Amygdala (tissue), 56 donors: ENCODE results near the gene BCAS4.

Experiments used
- DNase-seq, 56 donors: peaks; one replicate each; lab custom pipeline; 2025; lab: John Stamatoyannopoulos, UW

BCAS4 gene

DNA sequence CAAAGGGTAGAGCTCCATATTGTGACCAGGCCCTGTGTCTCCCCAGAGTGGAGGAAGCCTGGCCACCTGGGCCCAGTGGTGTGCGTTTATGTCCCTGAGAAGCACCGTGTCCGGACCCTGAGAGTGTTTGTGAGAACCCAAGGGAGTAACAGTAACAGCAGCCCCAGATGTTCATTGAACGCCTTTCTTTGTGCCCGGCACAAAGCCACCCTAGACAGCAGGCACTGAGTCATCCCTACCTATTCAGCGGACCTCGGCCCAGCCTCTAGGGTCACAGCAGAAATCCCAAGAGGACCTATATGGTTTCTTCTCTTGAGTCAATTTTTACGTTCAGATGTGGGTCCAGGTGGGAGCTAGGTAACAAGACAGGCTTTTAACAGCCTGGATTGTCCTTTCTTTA lies 24.5 kb downstream of the BCAS4 start:
- DNase-seq: no peak

DNA sequence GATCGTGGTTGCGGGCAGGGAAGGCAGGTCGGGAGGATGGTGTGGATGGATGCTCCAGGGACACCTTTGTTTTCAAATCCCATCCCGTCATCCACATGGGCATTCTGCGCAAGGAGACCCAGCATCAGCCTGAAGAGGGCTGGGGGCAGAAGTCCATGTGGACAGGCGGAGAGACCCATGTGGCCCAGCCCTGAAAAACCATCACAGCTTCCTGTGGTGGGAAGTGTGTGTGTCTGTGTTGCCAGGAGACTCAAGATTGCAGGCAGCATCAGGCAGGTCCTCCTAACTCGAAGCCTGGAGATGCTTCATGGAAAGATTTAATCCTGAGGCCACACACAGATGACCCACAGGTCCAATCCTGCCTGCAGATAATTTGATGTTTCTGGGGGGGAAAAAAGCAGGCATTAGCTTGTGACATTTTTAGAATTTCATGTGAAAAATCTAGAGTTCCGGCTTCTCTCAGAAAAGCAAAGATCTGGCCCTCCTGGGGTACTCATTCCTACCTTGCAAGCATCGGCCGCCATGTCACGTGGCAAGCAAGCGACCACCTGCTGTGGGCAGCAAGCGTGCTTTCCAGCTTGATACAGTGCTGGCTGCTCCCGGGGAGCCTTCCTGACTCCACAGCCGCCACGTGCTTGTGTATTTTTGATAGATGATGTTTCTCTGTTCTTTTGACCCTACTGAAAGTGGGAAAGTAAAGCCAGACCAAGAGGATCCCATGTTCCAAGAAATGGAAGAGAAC lies 25.8 kb downstream of the BCAS4 start:
- DNase-seq: no peak

DNA sequence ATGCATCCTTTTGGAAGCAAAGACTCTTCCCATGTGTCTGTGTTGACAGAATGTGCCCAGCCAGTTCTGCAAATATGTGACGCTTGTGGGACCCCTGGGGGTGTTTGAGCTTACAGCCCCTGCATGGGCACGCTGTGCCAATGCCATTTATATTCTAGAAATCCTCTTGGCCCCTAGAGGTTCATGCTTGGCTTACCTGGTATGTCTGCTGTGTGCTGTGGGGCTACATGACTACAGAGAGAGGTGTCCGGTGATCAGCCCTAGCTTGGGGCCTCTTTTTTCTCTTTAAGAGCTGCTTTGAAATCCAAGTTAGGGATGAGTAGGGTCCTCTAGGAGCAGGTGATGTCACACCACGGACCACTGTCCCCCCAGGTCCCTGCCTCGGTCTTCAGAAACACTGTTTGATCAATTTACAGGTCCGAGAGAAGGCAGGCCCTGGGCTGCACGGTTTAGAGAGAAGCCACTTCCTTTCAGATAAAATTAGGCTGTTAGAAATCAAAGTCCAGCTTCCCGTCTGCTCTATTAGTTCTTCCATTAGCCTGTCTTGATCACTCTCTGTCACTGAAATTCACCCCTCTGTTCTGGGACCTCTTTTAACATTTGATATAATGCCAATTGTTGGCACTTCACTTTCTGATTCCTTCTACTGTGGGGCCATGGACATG lies 26.5 kb downstream of the BCAS4 start:
- no peak for DNase-seq

DNA sequence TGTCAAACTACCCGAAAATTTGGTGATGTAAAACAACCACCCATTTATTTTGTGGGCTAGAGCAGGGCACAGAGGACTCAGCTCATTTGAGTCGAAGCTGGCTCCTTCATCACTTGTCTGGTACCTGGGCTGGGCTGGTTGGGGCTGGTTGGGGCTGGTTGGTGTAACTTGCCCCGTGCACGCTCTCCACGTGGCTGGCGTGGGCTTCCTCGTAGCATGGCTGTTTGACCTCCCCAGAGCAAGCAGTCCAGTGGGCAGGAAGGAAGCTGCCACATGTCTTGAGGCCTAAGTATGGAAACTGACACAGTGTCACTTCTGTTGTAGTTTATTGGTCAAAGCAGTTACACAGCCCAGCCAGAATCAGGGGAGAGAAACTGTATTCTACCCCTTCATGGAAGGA lies 27.1 kb downstream of the BCAS4 start:
- no peak for DNase-seq

DNA sequence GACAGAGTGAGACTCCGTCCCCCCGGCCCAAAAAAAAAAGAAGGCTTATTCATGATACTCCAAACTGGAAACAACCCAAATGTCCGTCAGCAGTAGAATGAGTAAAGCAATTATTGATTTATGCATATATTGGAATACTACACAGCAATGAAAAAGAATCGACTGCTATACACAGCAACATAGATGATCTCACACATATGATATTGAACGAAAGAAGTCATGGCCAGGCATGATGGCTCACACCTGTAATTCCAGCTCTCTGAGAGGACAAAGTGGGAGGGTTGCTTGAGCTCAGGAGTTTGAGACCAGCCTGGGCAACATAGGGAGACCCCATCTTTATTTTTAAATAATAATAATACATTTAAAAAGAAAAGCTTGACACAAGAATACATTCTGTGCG lies 28.5 kb downstream of the BCAS4 start:
- DNase-seq: no peak

DNA sequence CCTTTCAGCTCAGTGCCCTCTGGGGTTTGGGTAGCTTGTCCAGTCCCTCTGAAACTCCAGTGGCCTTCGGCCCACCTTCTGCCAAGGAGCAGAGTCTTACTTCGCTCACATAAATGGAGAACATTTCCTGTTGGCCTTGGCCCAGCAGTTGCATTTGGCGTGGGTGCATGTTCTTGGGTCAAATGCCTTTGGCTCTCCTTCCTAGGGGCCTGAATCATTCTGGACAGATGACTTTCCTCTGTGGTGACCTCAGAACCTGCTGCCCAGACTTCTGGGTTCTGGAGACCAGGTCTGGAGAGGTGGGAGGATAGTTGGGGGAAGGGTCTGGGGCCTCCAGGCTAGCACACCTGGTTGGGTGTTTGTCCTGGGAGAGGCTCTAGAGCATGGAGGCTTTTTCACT lies 29.3 kb downstream of the BCAS4 start:
- DNase-seq: no peak

DNA sequence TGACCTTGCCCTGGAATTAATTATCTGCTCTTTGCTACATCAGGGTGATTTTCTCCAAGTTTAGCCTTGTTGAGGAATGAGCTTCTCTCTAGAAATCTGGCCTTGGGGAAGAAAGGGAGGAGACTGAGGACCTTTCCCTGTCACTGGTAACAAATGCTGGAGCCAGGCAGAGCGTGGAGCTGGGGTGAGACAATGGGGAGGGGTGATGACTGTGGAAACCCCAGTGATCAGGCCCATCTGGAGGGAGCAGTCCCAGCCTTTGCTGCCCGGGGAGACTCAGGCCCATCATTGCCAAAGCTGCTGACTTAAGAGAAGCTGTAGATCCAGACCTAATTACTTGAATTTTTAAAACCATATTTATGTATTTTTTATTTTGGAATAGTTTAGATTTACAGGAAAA lies 31.3 kb downstream of the BCAS4 start:
- no peak for DNase-seq

DNA sequence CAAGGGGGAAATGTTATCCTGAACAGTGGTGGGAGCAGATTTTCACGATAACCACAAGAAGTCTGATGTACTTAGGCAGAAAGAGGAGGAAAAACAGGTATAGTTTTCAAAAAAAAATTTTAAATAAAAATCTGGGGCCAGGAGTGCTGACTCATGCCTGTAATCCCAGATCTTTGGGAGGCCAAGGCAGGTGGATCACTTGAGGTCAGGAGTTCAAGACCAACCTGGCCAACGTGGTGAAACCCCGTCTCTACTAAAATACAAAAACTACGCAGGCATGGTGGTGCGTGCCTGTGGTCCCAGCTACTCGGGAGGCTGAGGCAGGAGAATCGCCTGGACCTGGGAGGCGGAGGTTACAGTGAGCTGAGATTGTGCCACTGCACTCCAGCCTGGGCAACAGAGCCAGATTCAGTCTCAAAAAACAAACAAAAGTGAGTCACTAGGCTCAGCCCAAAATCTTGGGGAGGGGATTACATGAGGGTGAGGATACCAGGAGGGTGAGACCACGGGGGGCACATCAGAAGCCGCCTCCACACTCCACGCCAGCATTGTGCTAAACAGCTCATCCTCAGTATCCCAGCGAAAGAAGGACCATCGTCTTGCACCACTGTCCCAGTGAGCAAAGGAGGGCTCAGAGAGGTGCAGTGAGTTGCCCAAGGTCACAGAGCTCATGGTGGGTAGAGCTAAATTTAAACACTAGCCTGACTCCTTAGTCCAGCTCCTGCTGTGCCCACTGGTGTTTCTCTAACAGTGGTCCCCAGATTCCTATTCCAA lies 33.7 kb downstream of the BCAS4 start:
- no peak for DNase-seq

DNA sequence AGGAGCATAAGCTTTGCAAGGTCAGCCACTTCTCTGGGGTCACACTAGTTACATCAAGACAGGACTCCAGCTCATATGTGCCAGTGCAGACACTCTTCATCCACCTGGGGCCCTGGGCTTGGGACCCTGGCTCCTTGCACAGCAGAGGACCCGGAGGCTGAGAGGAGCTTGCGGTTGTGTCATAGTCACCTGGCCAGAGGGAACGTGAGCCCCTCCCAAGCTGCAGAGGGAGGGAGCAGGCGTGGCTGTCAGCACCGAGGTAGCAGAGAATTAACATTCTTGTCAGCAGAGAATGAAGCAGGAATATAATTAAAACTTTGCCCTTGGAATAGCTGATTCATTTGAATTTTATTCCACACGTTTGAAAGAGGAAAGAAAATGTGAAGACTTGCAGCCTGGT lies 36.8 kb downstream of the BCAS4 start:
- no peak for DNase-seq

DNA sequence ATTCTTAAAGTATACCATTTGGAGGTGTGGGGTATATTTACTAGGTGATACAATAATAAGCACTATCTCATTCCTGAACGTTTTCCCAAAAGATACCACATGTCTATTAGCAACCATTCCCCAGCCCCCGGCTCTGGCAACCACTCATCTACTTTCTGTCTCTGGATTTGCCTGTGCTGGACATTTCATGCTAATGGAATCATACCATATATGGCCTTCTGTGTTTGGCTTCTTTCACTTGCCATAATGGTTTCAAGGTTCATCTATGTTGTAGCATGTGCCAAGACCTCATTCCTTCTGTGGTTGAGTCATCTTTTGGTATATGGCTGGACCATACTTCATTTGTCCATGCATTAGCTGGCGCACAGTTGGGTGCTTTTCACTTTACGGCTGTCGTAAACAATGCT lies 39.7 kb downstream of the BCAS4 start:
- no peak for DNase-seq

DNA sequence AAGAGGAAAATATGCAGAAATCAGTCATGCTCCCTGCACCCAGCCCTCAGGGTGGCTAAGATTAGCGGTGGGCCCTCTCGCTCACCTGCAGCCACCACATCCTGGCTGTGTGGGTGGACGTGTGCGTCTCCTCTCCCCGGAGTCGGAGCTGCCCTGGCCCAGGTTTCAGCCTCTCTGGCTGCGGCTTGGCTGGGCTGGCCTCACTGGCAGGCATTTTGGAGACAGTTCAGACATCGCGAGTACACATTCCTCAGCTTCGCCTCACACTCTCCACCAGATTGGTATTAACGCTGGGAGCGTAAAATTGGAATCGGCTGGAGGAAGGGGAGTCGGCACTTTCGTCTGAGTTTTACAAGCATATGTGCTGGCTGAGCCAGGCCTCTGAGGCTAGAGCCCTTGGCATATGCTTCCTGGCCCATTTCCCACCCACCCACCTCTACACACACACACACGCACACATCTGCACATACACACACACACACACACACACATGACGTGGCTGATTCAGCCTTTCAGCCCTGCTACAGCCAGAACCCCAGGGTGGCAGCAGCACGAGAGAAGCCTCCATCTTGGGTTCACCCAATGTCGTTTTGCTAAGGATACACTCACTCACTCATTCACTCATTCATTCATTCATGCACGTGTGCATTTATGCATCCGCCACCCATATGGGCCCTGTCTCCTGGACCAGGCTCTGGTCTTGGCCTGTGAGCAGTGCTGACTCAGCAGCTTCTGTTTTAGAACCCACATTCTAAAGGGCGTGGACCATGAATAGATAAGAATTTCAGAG lies 42.9 kb downstream of the BCAS4 start:
- peak in 5 of 56 donors; percentile 1 to 41 (median 6) for DNase-seq

DNA sequence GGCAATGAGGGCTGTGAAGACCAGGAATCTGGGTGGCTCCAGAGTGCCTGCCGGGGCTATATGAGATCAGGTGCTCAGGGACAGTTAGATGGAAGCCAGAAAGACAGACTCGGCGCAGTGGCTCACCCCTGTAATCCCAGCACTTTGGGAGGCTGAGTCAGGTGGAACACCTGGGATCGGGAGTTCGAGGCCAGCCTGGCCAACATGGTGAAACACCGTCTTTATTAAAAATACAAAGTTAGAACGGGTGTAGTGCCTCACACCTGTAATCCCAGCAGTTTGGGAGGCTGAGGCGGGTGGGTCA lies 43.4 kb downstream of the BCAS4 start:
- no peak for DNase-seq

DNA sequence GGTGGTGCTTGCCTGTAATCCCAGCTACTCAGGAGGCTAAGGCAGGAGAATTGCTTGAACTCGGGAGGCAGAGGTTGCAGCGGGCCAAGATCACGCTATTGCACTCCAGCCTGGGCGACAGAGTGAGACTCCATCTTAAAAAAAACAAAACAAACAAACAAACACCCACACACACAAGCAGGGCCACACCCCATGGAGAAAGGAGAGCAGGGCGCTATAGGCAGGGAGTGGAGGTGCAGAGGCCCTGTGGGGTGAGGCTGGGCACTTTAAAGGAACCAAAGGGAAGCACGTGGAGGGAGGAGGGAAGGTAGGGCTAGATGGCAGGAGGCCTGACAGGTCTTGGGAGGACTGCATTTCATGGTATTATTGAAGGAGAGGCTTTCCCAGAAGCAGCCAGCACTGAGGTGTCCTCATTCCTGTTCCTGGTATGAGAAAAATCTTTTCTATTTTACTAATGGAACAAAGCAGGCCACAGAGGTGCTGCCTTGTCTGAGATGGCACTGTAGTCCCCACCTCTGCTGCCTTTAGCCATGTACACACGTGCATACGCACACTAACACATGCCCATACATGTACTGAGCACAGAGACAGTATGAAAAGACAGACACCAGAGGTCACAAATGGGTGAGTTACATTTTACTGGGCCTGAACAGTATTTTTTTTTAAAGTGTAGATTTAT lies 44.0 kb downstream of the BCAS4 start:
- no peak for DNase-seq

DNA sequence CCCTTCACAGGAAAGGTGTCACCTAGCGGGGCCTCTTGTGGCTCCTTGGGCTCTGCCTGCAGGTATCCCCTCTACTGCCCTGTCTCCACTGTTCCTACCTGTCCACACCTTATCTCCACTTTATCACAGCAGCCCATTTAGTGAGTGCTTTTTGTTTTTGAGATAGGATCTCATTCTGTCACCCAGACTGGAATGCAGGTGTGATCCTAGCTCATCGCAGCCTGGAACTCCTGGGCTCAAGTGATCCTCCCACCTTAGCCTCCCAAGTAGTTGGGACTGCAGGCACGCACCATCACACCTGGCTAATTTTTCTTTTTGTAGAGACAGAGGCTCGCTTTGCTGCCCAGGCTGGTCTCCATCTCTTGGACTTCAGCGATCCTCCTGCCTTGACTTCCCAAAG lies 48.0 kb downstream of the BCAS4 start:
- no peak for DNase-seq

DNA sequence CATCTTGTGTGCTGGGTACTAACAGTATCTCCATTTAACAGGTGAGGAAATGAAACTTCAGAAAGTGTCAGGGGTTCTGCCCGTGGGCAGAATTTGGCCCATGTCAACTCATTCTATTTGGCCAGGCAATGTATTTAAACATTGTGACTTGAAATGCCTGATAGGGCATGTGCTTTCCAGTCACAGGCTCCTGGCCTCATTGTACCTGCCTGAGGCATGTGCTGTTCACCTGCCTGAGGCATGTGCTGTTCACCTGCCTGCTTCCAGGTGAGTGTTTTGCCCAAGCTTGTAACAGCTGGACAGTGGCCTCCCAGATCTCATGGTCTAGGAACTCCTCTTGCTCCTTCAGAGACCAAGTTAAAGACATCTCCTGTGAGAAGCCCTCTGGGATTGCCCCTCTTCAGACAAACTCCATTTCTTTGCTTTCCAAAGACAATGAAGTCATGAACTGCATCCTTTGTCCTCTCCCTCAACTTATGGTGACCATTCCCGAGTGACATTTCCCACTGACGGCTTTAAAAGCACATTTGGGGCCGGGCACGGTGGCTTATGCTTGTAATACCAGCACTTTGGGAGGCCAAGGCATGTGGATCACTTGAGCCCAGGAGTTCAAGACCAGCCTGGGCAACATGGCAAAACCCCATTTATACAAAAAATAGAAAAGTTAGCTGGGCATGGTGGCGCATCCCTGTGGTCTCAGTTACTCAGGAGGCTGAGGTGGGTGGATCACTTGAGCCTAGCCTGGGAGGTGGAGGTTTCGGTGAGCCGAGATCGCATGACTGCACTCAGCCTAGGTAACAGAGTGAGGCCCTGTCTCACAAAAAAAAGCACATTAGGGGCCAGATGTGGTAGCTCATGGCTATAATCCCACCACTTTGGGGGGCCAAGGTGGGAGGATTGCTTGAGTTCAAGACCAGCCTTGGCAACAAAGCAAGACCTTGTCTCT lies 48.7 kb downstream of the BCAS4 start:
- no peak for DNase-seq

DNA sequence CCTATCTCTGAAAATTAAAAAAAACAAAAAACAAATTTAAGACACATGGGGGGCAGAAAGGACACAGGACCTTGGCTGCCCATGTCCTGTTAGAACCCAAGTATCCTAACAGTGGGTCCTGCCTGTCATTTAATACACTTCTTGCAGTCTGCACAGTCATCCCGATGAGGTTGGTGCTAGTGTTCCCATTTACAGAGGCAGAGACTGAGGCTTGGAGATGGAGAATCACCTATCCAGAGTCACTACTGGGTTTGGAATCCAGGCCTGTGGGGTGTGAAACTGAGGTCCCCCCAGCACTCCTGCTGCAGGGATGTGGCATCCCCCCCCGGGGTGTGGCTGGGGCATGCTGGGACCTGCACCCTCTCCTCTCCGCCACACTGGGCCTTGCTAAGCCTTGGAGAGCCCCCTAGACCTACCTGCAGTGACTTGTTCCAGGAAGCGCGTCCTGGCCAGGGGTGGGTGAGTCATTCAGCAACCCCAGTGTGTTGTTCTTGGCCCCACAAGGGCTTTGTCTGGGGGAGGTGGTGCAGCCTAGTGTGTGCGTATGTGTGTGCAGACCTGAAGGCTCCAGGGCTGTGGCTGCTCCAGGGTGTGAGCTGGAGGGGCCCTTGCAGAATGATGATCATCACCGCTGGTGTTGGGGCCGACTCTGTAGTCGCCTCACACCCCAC lies 49.7 kb downstream of the BCAS4 start:
- DNase-seq: no peak

DNA sequence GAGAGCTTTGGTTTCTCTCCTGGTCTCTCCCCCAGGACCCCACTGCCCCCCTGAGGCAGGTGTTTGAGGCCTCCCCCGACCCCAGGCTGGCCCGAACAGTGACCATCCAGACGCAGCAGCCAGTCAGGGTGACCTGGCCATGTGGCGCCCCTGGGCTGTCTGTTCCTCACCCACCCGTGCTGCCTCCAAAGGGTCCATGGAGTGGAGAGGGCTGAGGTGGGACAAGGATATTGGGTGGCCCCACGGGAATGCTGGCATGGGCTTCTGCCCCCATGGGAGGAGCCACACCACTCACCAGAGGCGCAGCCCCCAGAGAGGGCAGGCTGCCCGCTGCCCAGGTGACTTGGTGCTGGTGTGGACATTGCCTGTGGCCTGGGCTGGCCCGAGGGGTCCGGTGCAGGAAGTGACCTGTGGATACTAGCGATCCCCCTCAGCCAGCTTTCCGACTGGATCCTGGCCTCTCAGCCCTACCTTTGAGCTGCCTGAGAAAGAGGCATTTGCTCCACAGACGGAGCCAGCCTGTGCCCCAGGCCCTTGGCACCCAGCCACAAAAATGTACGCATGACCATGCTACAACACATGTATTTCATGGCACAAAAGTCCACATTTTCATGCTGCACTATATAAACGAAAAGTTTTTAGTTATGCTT lies 50.8 kb downstream of the BCAS4 start:
- DNase-seq: no peak

DNA sequence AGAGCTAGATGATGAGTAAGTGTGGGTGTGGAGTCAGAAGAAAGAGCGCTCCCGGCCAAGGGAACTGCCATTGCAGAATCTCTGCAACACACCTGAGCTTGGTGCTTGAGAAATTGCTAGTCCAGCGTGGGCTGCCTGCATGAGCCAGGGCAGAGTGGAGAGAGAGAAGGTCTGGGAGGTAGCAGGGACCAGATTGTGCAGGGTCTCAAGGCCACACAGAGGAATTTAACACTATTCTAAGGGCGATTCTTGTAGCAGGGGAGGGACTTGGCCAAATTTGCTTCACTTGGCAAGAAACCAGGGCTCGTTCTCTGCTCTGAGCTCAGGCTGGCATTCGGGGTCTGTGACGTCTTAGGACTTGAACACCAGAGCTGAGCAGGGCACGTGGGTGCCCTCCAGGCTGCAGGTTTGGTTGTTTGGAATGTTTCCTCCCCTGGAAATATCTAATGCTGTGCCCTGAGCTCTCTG lies 53.5 kb downstream of the BCAS4 start:
- DNase-seq: peak in 26 of 56 donors; percentile 2 to 66 (median 17)
